HCT116 (cell line): ENCODE data around the gene TIE1. TPM values are rescaled to one million over a fixed set of nuclear protein-coding genes. Genes with fewer than 3 reads are reported as not detected.
A peak's percentile ranks its signal among the peaks of the same experiment; 100 is the strongest.

Experiments used
- ATAC-seq: fragments of 200-7000 bp; cut with Tn5 transposase; 2 replicates; pipeline ENCODE4 v1.9.1; 2020; ENCODE audit warnings: mild to moderate bottlenecking, moderate library complexity
- BruUV-seq: library from RNA; stranded (reverse); fragments of 400-500 nt; replicated peaks from 2 replicates; lab custom pipeline; 2021; lab: Mats Ljungman, UMichigan
- CTCF ChIA-PET: fragments of 300-600 bp; sonication (Branson Sonifier 250); formaldehyde crosslinking; loops from one replicate; lab custom pipeline; 2021; ENCODE audit warnings: antibody characterized with exemption; lab: Charles Lee
- POLR2A ChIA-PET: fragments of 300-600, 350-600 bp; sonication (Branson Sonifier 250); formaldehyde crosslinking; loops from one replicate; lab custom pipeline; 2021; ENCODE audit warnings: antibody characterized with exemption; lab: Charles Lee
- RAD21 ChIA-PET, 2 experiments: fragments of 300-600 bp; sonication (Branson Sonifier 250); formaldehyde crosslinking; loops; one replicate each; lab custom pipeline; 2023; ENCODE audit warnings: low total read pairs in 2 of 2; ENCODE audit not compliant: uncharacterized antibody in 2 of 2, unreplicated experiment in 2 of 2, low non-redundant PET in 1 of 2; lab: Charles Lee
- DNase-seq: peaks from one replicate; pipeline ENCODE4 v3.0.0-alpha.2; 2010; ENCODE audit warnings: low read depth, low spot score
- H2AFZ ChIP-seq: fragments of 200-600 bp; shearing (Covaris generic), sonication (generic); 2 replicates; pipeline ENCODE4 v1.6.1; 2017; ENCODE audit warnings: low read depth, mixed run types, mixed read lengths, antibody characterized with exemption, low read length; ENCODE audit not compliant: poor library complexity, severe bottlenecking
- H3K27ac ChIP-seq: 2 replicates; pipeline ENCODE4 v1.5.1; 2012; ENCODE audit warnings: low read depth, low read length
- H3K27me3 ChIP-seq: fragments of 200-600 bp; sonication (generic); 2 replicates; pipeline ENCODE4 v1.6.1; 2016; ENCODE audit warnings: mixed run types, low read length, mixed read lengths; ENCODE audit not compliant: insufficient read depth
- H3K36me3 ChIP-seq, 2 experiments: fragments of 200-500 bp in 1 of 2; fragments of 200-600 bp in 1 of 2; sonication (Bioruptor generic) in 1 of 2; sonication (generic) in 1 of 2; 2 replicates each; pipeline versions ENCODE4 v1.5.1 to v1.6.1; 2014 to 2016; ENCODE audit warnings: low read length in 2 of 2, inconsistent platforms in 1 of 2, mixed read lengths in 1 of 2, mixed run types in 1 of 2; ENCODE audit not compliant: insufficient read depth in 2 of 2, control insufficient read depth in 1 of 2
- H3K4me1 ChIP-seq, 2 experiments: fragments of 200-600 bp in 1 of 2; sonication (generic) in 1 of 2; 2 replicates each; pipeline versions ENCODE4 v1.5.1 to v1.6.1; 2012 to 2017; ENCODE audit warnings: low read length in 2 of 2, inconsistent platforms in 1 of 2, mild to moderate bottlenecking in 1 of 2, mixed read lengths in 1 of 2, mixed run types in 1 of 2, moderate library complexity in 1 of 2; ENCODE audit not compliant: insufficient read depth in 2 of 2, control insufficient read depth in 1 of 2
- H3K4me2 ChIP-seq: fragments of 200-600 bp; sonication (generic); 2 replicates; pipeline ENCODE4 v1.6.1; 2017; ENCODE audit warnings: mixed run types, low read length, mixed read lengths
- H3K4me3 ChIP-seq, 2 experiments: fragments of 200-600 bp in 1 of 2; sonication (generic) in 1 of 2; replicated peaks in 1 of 2; 2 replicates each; pipeline ENCODE4 v1.5.1; 2011 to 2016; ENCODE audit warnings: low read length in 2 of 2, control low read depth in 1 of 2, low read depth in 1 of 2, mild to moderate bottlenecking in 1 of 2, mixed read lengths in 1 of 2, mixed run types in 1 of 2
- H3K79me2 ChIP-seq: fragments of 200-600 bp; sonication (generic); 2 replicates; pipeline ENCODE4 v1.6.1; 2017; ENCODE audit warnings: mild to moderate bottlenecking, mixed run types, low read length, moderate library complexity, mixed read lengths; ENCODE audit not compliant: insufficient read depth
- H3K9ac ChIP-seq: fragments of 200-600 bp; sonication (generic); 2 replicates; pipeline ENCODE4 v1.6.1; 2016; ENCODE audit warnings: low read length, mixed read lengths
- H3K9me2 ChIP-seq: fragments of 200-600 bp; sonication (generic), shearing (Covaris generic); 2 replicates; pipeline ENCODE4 v1.6.1; 2017; ENCODE audit warnings: mixed run types, mild to moderate bottlenecking, moderate library complexity; ENCODE audit not compliant: insufficient read depth
- H3K9me3 ChIP-seq, 2 experiments: fragments of 200-500 bp in 1 of 2; fragments of 200-600 bp in 1 of 2; sonication (Bioruptor generic) in 1 of 2; sonication (generic) in 1 of 2; 2 replicates each; pipeline ENCODE4 v1.6.1; 2014 to 2017; ENCODE audit warnings: low read length in 2 of 2, mixed read lengths in 2 of 2, inconsistent platforms in 1 of 2, low read depth in 1 of 2, mild to moderate bottlenecking in 1 of 2, mixed run types in 1 of 2, moderate library complexity in 1 of 2; ENCODE audit not compliant: control insufficient read depth in 1 of 2, insufficient read depth in 1 of 2
- H4K20me1 ChIP-seq: fragments of 200-600 bp; sonication (generic), shearing (Covaris generic); 2 replicates; pipeline ENCODE4 v1.6.1; 2017; ENCODE audit warnings: mixed run types, mild to moderate bottlenecking, moderate library complexity; ENCODE audit not compliant: insufficient read depth
- CBX3 ChIP-seq: IDR thresholded peaks from 2 replicates; pipeline ENCODE4 v1.6.1; 2012; ENCODE audit warnings: low read depth
- CEBPB ChIP-seq: IDR thresholded peaks from 2 replicates; pipeline ENCODE4 v1.6.1; 2012; ENCODE audit warnings: low read depth
- ELF1 ChIP-seq: IDR thresholded peaks from 2 replicates; pipeline ENCODE4 v1.6.1; 2012; ENCODE audit warnings: low read depth, borderline replicate concordance
- EZH2 ChIP-seq: fragments of 200-600 bp; sonication (generic); IDR thresholded peaks from 2 replicates; pipeline ENCODE4 v1.6.1; 2017; ENCODE audit warnings: antibody characterized with exemption, mixed run types
- POLR2A ChIP-seq: IDR thresholded peaks from 2 replicates; pipeline ENCODE4 v1.7.0; 2011; ENCODE audit warnings: borderline replicate concordance; ENCODE audit not compliant: insufficient read depth, insufficient read length; ENCODE audit errors: extremely low read depth
- POLR2AphosphoS5 ChIP-seq: IDR thresholded peaks from 2 replicates; pipeline ENCODE4 v1.6.1; 2011; ENCODE audit warnings: mild to moderate bottlenecking, low read depth, low read length, moderate library complexity
- SP1 ChIP-seq: IDR thresholded peaks from 2 replicates; pipeline ENCODE4 v1.6.1; 2012; ENCODE audit warnings: low read depth
- SRF ChIP-seq: IDR thresholded peaks from 2 replicates; pipeline ENCODE4 v1.6.1; 2012; ENCODE audit warnings: low read depth
- YY1 ChIP-seq: IDR thresholded peaks from 2 replicates; pipeline ENCODE4 v1.6.1; 2011; ENCODE audit warnings: low read length, low read depth, moderate library complexity, mild to moderate bottlenecking; ENCODE audit not compliant: insufficient replicate concordance; ENCODE audit errors: extremely low read depth
- intact Hi-C: fragments of 100-400 bp; cut with micrococcal nuclease; formaldehyde crosslinking; loops from 2 replicates; pipeline ENCODE4 v1.10.0; 2022
- total RNA-seq: library from RNA; stranded (reverse); gene quantifications from one replicate; pipeline ENCODE4 v1.2.1, GENCODE V29; 2021; ENCODE audit not compliant: unreplicated experiment
- TF ChIP-seq, protein P1 (sequence below), 3 experiments: fragments of 200-600 bp in 1 of 3; sonication (generic) in 1 of 3; IDR thresholded peaks in 2 of 3; conservative IDR thresholded peaks in 1 of 3; 2 replicates each; pipeline ENCODE4 v1.5.1; 2012 to 2017; ENCODE audit warnings: low read depth in 2 of 3, low read length in 2 of 3, antibody characterized with exemption in 1 of 3, borderline replicate concordance in 1 of 3, control low read depth in 1 of 3, mild to moderate bottlenecking in 1 of 3, mixed read lengths in 1 of 3, mixed run types in 1 of 3, moderate library complexity in 1 of 3; ENCODE audit not compliant: insufficient read depth in 1 of 3
- TF ChIP-seq, protein P2 (sequence below): IDR thresholded peaks from 2 replicates; pipeline ENCODE4 v1.6.1; 2012; ENCODE audit warnings: low read depth
- TF ChIP-seq, protein P3 (sequence below): IDR thresholded peaks from 2 replicates; pipeline ENCODE4 v1.6.1; 2012

Gene TIE1
- total RNA-seq, 1 experiment from 2014 or later: not detected

DNA sequence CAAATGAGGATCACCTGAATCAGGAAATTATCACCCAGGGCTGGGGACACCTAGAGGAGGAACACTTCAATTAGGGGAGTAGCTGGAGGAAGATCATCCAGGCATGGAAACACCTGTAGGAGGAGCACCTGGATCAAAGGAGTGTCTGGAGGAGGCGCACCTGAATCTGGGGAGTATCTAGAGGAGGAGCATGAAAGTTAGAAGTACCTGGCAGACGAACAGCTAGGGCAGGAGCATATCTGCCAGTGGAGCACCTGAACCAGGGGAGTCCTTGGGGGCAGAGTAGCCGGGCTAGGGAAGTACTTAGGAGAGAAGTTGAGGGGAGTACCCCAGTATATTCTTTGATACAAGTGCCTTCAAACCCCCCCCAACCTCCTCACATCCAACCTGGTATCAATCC lies 16.7 kb upstream of the TIE1 start:
- H4K20me1 ChIP-seq: no peaks in the 10 kb centered on the region
- intact Hi-C loops: no loop called here
- POLR2A ChIA-PET: interaction anchor here (1.1 kb wide), 1 partner anchor 74 kb away, joined by 5 read pairs; the partner anchor contains the start of gene CDC20
- TF ChIP-seq, protein P1, sequence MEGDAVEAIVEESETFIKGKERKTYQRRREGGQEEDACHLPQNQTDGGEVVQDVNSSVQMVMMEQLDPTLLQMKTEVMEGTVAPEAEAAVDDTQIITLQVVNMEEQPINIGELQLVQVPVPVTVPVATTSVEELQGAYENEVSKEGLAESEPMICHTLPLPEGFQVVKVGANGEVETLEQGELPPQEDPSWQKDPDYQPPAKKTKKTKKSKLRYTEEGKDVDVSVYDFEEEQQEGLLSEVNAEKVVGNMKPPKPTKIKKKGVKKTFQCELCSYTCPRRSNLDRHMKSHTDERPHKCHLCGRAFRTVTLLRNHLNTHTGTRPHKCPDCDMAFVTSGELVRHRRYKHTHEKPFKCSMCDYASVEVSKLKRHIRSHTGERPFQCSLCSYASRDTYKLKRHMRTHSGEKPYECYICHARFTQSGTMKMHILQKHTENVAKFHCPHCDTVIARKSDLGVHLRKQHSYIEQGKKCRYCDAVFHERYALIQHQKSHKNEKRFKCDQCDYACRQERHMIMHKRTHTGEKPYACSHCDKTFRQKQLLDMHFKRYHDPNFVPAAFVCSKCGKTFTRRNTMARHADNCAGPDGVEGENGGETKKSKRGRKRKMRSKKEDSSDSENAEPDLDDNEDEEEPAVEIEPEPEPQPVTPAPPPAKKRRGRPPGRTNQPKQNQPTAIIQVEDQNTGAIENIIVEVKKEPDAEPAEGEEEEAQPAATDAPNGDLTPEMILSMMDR (IDR thresholded peaks at IDR 0.05 in 2 of 3, conservative IDR thresholded peaks at IDR 0.05 in 1 of 3; ENCODE audit: borderline replicate concordance in 1 of 3, insufficient read depth in 1 of 3, low read depth in 2 of 3, low read length in 2 of 3): peak in 1 of 3 experiments; percentile 27; a peak in 1 of 6 replicates
- TF ChIP-seq POLR2AphosphoS5 (no peak), SRF (no peak)
- TF ChIP-seq, all 23 proteins: peak for 1
- ATAC-seq (no peak), DNase-seq (no peak)
- Histone ChIP-seq H3K9ac (no peak overlapping the region), H3K79me2 (no peaks in the 10 kb centered on the region), H3K9me3 (no peaks in the 10 kb centered on the region), H3K27me3 (0 out of 2 replicates have a peak, but pooled peaks cover 3% of the 10 kb centered on the region), H2AFZ (no peak overlapping the region), H3K36me3 (0 out of 4 replicates have a peak, but pooled peaks cover 0 to 2% of the 10 kb centered on the region in 2 experiments), H3K4me2 (peak overlapping the region; percentile 4; the same call in 1 of the 2 replicates), H3K4me3 (no peak overlapping the region), H3K4me1 (peaks cover 14 to 27% of the 10 kb centered on the region in 2 experiments; a peak in 3 of 4 replicates), H3K9me2 (no peaks in the 10 kb centered on the region), H3K27ac (no peak overlapping the region)
- ChIA-PET CTCF (no interaction called here), RAD21 (no interaction called here)
- BruUV-seq: no TSS peak

DNA sequence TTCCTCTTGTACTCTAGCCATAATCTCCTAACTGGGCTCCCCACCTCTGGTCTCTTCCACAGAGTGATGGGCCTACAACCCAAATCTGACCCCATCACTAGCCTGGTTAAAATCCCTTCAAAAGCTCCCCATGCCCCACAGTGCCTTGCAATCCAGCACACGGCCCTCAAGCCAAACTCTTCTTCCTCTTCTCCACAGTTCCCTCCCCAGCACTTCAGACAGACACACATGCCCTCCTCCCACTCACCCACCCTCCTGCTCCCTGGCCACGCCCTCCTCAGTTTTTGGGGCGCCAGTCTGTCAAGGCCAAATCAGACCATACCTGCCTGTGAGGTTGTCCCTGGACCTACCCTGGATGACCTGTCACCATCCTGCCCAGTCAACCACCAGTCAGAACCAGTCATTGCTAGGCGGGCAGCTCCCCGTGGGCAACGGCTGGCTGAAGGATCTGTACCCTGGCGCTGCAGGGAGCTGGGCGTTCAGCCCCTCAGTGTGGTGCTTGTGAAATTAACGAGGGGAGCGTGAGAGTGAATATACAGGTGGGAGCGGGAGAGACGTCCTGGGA lies 16.2 kb upstream of the TIE1 start:
- Histone ChIP-seq H3K4me1 (peaks cover 14 to 27% of the 10 kb centered on the region in 2 experiments; a peak in 3 of 4 replicates), H3K4me2 (peak overlapping the region; percentile 89), H3K79me2 (no peaks in the 10 kb centered on the region), H2AFZ (no peak overlapping the region), H3K9me3 (no peaks in the 10 kb centered on the region), H3K27ac (peak overlapping the region; percentile 55; the same call in 1 of the 2 replicates), H3K27me3 (0 out of 2 replicates have a peak, but pooled peaks cover 3% of the 10 kb centered on the region), H3K9me2 (no peaks in the 10 kb centered on the region), H4K20me1 (no peaks in the 10 kb centered on the region), H3K36me3 (0 out of 4 replicates have a peak, but pooled peaks cover 0 to 2% of the 10 kb centered on the region in 2 experiments), H3K9ac (peak overlapping the region; percentile 56), H3K4me3 (peak overlapping the region; percentile 70 to 72)
- no peak for DNase-seq
- no peak for ATAC-seq
- ChIA-PET POLR2A (interaction anchor here (1.1 to 1.5 kb wide), 3 partner anchors 10 to 74 kb away, joined by 5 to 12 read pairs (median 10); partner anchors contain the start of gene CDC20), CTCF (interaction anchor here (0.8 to 1.6 kb wide), 5 partner anchors 9 to 130 kb away, joined by 4 to 15 read pairs (median 8); partner anchors contain the start of gene CDC20), RAD21 (interaction anchor here in 1 of 2 experiments (1.5 kb wide), 1 partner anchor 74 kb away, joined by 4 read pairs; the partner anchor contains the start of gene CDC20)
- intact Hi-C loops: no loop called here
- BruUV-seq: no TSS peak
- TF ChIP-seq, protein P2, sequence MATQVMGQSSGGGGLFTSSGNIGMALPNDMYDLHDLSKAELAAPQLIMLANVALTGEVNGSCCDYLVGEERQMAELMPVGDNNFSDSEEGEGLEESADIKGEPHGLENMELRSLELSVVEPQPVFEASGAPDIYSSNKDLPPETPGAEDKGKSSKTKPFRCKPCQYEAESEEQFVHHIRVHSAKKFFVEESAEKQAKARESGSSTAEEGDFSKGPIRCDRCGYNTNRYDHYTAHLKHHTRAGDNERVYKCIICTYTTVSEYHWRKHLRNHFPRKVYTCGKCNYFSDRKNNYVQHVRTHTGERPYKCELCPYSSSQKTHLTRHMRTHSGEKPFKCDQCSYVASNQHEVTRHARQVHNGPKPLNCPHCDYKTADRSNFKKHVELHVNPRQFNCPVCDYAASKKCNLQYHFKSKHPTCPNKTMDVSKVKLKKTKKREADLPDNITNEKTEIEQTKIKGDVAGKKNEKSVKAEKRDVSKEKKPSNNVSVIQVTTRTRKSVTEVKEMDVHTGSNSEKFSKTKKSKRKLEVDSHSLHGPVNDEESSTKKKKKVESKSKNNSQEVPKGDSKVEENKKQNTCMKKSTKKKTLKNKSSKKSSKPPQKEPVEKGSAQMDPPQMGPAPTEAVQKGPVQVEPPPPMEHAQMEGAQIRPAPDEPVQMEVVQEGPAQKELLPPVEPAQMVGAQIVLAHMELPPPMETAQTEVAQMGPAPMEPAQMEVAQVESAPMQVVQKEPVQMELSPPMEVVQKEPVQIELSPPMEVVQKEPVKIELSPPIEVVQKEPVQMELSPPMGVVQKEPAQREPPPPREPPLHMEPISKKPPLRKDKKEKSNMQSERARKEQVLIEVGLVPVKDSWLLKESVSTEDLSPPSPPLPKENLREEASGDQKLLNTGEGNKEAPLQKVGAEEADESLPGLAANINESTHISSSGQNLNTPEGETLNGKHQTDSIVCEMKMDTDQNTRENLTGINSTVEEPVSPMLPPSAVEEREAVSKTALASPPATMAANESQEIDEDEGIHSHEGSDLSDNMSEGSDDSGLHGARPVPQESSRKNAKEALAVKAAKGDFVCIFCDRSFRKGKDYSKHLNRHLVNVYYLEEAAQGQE: no peak
- TF ChIP-seq CEBPB (no peak), SP1 (no peak), YY1 (no peak), EZH2 (no peak), POLR2A (no peak), SRF (no peak), ELF1 (no peak), CBX3 (no peak)
- TF ChIP-seq, protein P3, sequence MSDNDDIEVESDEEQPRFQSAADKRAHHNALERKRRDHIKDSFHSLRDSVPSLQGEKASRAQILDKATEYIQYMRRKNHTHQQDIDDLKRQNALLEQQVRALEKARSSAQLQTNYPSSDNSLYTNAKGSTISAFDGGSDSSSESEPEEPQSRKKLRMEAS: no peak
